Measurements from ENCODE around the gene CR2.

CR2 gene

GRCh38 chr1:207510444-207510843 is 56.3 kb downstream of the CR2 start:
- no peak for ATAC-seq (ENCODE audit: low read depth)
- H3K27me3 ChIP-seq (ENCODE audit: insufficient read depth, poor library complexity, severe bottlenecking), result no peaks in the 10 kb centered on the region
- no peaks in the 10 kb centered on the region for H3K36me3 ChIP-seq (ENCODE audit: low read depth)
- DNase-seq (ENCODE audit: low spot score), result no peak
- no peak overlapping the region for H3K4me3 ChIP-seq (ENCODE audit: severe bottlenecking)
- H3K27ac ChIP-seq (ENCODE audit: poor library complexity, severe bottlenecking), result no peak overlapping the region
- no peaks in the 10 kb centered on the region for H3K9me3 ChIP-seq (ENCODE audit: severe bottlenecking)
- no peak for TF ChIP-seq CTCF (IDR thresholded peaks at IDR 0.05; ENCODE audit: poor library complexity, severe bottlenecking)
- H3K4me1 ChIP-seq (ENCODE audit: insufficient read depth, poor library complexity, severe bottlenecking), result no peaks in the 10 kb centered on the region

GRCh38 chr1:207514890-207515289 is 60.8 kb downstream of the CR2 start:
- H3K4me1 ChIP-seq (ENCODE audit: insufficient read depth, poor library complexity, severe bottlenecking), result no peaks in the 10 kb centered on the region
- H3K9me3 ChIP-seq (ENCODE audit: severe bottlenecking), result no peaks in the 10 kb centered on the region
- H3K27ac ChIP-seq (ENCODE audit: poor library complexity, severe bottlenecking), result no peak overlapping the region
- H3K4me3 ChIP-seq (ENCODE audit: severe bottlenecking), result no peak overlapping the region
- no peaks in the 10 kb centered on the region for H3K36me3 ChIP-seq (ENCODE audit: low read depth)
- ATAC-seq (ENCODE audit: low read depth) (no peak), DNase-seq (ENCODE audit: low spot score) (no peak)
- H3K27me3 ChIP-seq (ENCODE audit: insufficient read depth, poor library complexity, severe bottlenecking), result no peaks in the 10 kb centered on the region
- no peak for TF ChIP-seq CTCF (IDR thresholded peaks at IDR 0.05; ENCODE audit: poor library complexity, severe bottlenecking)

- Histone ChIP-seq H3K27me3 (ENCODE audit: insufficient read depth, poor library complexity, severe bottlenecking) (no peaks in the 10 kb centered on the region), H3K27ac (ENCODE audit: poor library complexity, severe bottlenecking) (no peak overlapping the region), H3K4me3 (ENCODE audit: severe bottlenecking) (no peak overlapping the region), H3K9me3 (ENCODE audit: severe bottlenecking) (no peaks in the 10 kb centered on the region), H3K36me3 (ENCODE audit: low read depth) (no peaks in the 10 kb centered on the region), H3K4me1 (ENCODE audit: insufficient read depth, poor library complexity, severe bottlenecking) (no peaks in the 10 kb centered on the region)
- DNase-seq (ENCODE audit: low spot score), result no peak
- TF ChIP-seq CTCF (IDR thresholded peaks at IDR 0.05; ENCODE audit: poor library complexity, severe bottlenecking), result no peak
- no peak for ATAC-seq (ENCODE audit: low read depth)
These were observed 62.6 kb downstream of the CR2 start for GRCh38 chr1:207516729-207517128.

- Histone ChIP-seq H3K27ac (ENCODE audit: poor library complexity, severe bottlenecking) (no peak overlapping the region), H3K4me3 (ENCODE audit: severe bottlenecking) (no peak overlapping the region), H3K36me3 (ENCODE audit: low read depth) (no peaks in the 10 kb centered on the region), H3K27me3 (ENCODE audit: insufficient read depth, poor library complexity, severe bottlenecking) (no peaks in the 10 kb centered on the region), H3K9me3 (ENCODE audit: severe bottlenecking) (no peaks in the 10 kb centered on the region), H3K4me1 (ENCODE audit: insufficient read depth, poor library complexity, severe bottlenecking) (no peaks in the 10 kb centered on the region)
- TF ChIP-seq CTCF (IDR thresholded peaks at IDR 0.05; ENCODE audit: poor library complexity, severe bottlenecking), result no peak
- DNase-seq (ENCODE audit: low spot score) (no peak), ATAC-seq (ENCODE audit: low read depth) (no peak)
These were observed 64.6 kb downstream of the CR2 start for GRCh38 chr1:207518608-207519236.
